Mononuclear cell (primary cell): Measurements from ENCODE around the gene ZBTB18. TPM values are rescaled to one million over a fixed set of nuclear protein-coding genes. Genes with fewer than 3 reads are reported as not detected.
A peak's percentile ranks its signal among the peaks of the same experiment; 100 is the strongest.

ENCODE experiments used
- H3K27me3 ChIP-seq: 2 replicates; pipeline ENCODE4 v1.6.0; 2011; ENCODE audit warnings: low read length, control low read depth; ENCODE audit not compliant: insufficient read depth
- H3K4me1 ChIP-seq: 2 replicates; pipeline ENCODE4 v1.5.1; 2011; ENCODE audit warnings: mild to moderate bottlenecking, low read length, control low read depth; ENCODE audit not compliant: insufficient read depth
- H3K4me3 ChIP-seq: 2 replicates; pipeline ENCODE4 v1.5.1; 2011; ENCODE audit warnings: mild to moderate bottlenecking, low read length, moderate library complexity
- H3K9me3 ChIP-seq: 2 replicates; pipeline ENCODE4 v1.5.1; 2011; ENCODE audit warnings: low read depth, mild to moderate bottlenecking, control low read depth, low read length
- total RNA-seq: library from RNA; depleted of rRNA; stranded (reverse); fragments of >200 nt; gene quantifications from one replicate; pipeline ENCODE4 v1.2.3, GENCODE V29; 2012

The ZBTB18 gene
- total RNA-seq, 1 donor = 57.5 TPM

GRCh38 chr1:244049162-244050013 is 1.7 kb upstream of the ZBTB18 start:
- Histone ChIP-seq H3K4me1 (peaks cover 43% of the 10 kb centered on the region), H3K27me3 (no peaks in the 10 kb centered on the region), H3K9me3 (no peaks in the 10 kb centered on the region), H3K4me3 (peak overlapping the region; percentile 76)

DNA sequence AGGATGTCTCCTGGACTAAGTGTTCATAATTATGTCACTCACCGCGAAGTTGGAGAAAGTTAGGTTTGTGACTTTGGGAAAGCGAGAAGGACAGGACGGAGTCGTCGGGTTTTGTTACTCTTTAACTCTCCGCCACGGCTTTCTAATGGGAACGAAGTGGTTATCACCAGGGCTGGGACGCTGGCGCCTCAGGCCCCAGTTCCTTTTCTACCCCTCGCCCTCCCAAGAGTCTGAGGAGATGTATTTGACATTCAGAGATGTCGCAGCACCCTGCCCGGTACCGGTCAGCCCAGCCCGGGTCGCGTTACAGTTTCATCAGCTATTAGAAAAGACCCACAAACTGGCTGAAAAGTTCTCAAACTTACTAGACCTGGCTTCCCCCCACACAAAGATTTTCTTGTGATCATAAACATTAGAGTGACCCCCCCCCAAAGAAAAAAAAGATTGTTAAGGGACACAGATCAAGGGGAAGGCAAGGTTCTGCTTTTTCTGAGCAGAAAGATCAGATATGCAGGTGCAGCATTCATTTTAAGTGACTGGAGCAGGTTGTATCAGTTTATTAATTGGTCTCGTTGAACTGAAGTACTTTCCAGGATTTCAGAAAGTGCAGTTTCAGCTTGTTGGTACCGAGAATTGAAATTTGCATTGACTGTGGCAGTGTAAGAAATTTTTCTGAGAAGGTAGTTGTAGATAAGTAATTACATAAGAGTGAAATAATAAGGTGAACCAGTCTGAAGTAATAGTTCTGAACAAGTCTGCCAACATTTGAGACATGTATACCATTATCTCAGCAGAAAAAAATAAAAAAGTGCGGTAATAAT is 859 bp upstream of the ZBTB18 start:
- Histone ChIP-seq H3K9me3 (no peaks in the 10 kb centered on the region), H3K27me3 (no peaks in the 10 kb centered on the region), H3K4me1 (peaks cover 43% of the 10 kb centered on the region), H3K4me3 (peak overlapping the region; percentile 76)

- peaks cover 35% of the 10 kb centered on the region for H3K4me1 ChIP-seq
- no peaks in the 10 kb centered on the region for H3K9me3 ChIP-seq
- H3K27me3 ChIP-seq = no peaks in the 10 kb centered on the region
- no peak overlapping the region for H3K4me3 ChIP-seq
Measured at GRCh38 chr1:244052016-244052727, 1.1 kb downstream of the ZBTB18 start.

- no peak overlapping the region for H3K4me3 ChIP-seq
- H3K9me3 ChIP-seq = no peaks in the 10 kb centered on the region
- peaks cover 32% of the 10 kb centered on the region for H3K4me1 ChIP-seq
- H3K27me3 ChIP-seq = no peaks in the 10 kb centered on the region
Measured at GRCh38 chr1:244052728-244053312, 1.7 kb downstream of the ZBTB18 start.

DNA sequence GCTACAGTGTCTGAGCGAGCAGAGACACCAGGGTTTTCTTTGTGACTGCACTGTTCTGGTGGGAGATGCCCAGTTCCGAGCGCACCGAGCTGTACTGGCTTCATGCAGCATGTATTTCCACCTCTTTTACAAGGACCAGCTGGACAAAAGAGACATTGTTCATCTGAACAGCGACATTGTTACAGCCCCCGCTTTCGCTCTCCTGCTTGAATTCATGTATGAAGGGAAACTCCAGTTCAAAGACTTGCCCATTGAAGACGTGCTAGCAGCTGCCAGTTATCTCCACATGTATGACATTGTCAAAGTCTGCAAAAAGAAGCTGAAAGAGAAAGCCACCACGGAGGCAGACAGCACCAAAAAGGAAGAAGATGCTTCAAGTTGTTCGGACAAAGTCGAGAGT is 2.7 kb downstream of the ZBTB18 start:
- peaks cover 32% of the 10 kb centered on the region for H3K4me1 ChIP-seq
- no peak overlapping the region for H3K4me3 ChIP-seq
- H3K27me3 ChIP-seq = no peaks in the 10 kb centered on the region
- no peaks in the 10 kb centered on the region for H3K9me3 ChIP-seq

GRCh38 chr1:244054247-244054923 is 3.3 kb downstream of the ZBTB18 start:
- H3K27me3 ChIP-seq = no peaks in the 10 kb centered on the region
- no peaks in the 10 kb centered on the region for H3K9me3 ChIP-seq
- peaks cover 32% of the 10 kb centered on the region for H3K4me1 ChIP-seq
- no peak overlapping the region for H3K4me3 ChIP-seq

- Histone ChIP-seq H3K9me3 (no peaks in the 10 kb centered on the region), H3K4me3 (no peak overlapping the region), H3K27me3 (no peaks in the 10 kb centered on the region), H3K4me1 (peaks cover 30% of the 10 kb centered on the region)
Measured at GRCh38 chr1:244054924-244055263, 3.8 kb downstream of the ZBTB18 start.

DNA sequence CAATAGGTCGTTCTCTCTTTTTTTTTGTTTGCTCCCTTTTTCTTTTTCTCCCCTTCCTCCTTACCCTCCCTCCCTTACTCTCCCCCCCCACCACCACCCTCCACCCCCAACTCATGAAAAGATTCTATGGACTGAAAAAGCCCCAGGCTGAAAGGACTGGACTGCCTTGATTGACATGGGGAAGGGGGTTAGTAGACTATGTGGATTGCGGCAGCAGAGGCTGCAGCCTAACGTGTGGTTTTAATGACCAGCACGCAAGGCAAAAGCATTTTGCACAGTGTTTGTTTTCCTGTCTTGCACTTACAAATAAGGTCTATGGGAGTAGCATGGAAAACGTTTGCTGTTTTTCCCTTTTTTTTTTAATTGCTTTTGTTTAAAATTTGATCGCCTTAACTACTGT is 5.5 kb downstream of the ZBTB18 start:
- Histone ChIP-seq H3K27me3 (no peaks in the 10 kb centered on the region), H3K9me3 (no peaks in the 10 kb centered on the region)

GRCh38 chr1:244057474-244058385 is 6.6 kb downstream of the ZBTB18 start:
- Histone ChIP-seq H3K27me3 (no peaks in the 10 kb centered on the region), H3K4me1 (peaks cover 3% of the 10 kb centered on the region), H3K4me3 (no peak overlapping the region), H3K9me3 (no peaks in the 10 kb centered on the region)

More for the DNA sequence above, 5.5 kb downstream of the ZBTB18 start:
- peaks cover 14% of the 10 kb centered on the region for H3K4me1 ChIP-seq
- no peak overlapping the region for H3K4me3 ChIP-seq

GRCh38 chr1:244060117-244060516 is 9.0 kb downstream of the ZBTB18 start:
- Histone ChIP-seq H3K4me1 (no peaks in the 10 kb centered on the region), H3K27me3 (no peaks in the 10 kb centered on the region), H3K4me3 (no peak overlapping the region), H3K9me3 (no peaks in the 10 kb centered on the region)

DNA sequence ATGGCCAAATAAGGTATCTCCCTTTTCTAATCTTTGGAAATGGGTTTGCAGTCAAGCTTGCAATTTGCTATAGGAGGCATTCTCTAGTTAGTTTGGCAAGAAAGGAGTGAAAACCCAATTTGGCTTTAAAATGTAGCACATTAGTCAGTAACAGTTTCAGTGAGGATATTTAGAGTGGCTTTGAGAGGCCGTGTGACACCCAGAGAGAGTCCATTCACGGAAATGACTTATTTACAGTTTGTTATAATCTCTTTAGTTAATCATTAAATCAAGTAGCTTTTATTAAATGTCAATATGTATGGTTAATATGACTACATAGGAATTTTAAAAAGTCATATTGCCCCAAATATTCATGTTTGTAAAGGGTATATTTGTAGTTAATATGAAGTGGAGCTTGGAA is 9.6 kb downstream of the ZBTB18 start:
- Histone ChIP-seq H3K4me3 (no peak overlapping the region), H3K9me3 (no peaks in the 10 kb centered on the region), H3K27me3 (no peaks in the 10 kb centered on the region), H3K4me1 (no peaks in the 10 kb centered on the region)

DNA sequence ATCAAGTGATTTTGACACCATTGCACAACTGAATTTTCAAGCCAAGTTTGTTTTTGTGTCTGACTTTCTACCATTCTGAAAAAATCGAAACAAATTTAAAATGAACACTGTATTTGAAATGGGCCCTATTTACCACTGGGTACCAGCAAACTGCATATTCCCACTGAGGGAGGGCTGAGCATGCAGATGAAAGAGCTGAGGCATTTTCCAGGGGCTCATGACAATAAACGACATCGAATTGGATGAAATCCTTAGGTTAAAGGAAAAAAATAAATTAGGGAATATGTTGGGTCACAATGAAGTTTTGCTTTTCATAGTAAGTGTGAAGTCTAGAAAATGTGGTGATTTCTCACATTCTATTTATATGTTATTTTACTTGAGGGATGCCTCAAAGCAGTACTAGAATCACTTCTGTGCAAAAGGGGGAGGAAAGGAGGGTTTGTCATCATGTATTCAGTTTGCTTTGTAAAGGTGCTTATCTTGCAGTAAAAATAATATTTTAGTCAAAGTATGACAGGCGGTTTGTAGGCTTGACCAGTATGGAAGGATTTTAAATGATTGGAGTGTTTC is 11.2 kb downstream of the ZBTB18 start:
- Histone ChIP-seq H3K4me1 (no peaks in the 10 kb centered on the region), H3K4me3 (no peak overlapping the region), H3K9me3 (no peaks in the 10 kb centered on the region), H3K27me3 (no peaks in the 10 kb centered on the region)

DNA sequence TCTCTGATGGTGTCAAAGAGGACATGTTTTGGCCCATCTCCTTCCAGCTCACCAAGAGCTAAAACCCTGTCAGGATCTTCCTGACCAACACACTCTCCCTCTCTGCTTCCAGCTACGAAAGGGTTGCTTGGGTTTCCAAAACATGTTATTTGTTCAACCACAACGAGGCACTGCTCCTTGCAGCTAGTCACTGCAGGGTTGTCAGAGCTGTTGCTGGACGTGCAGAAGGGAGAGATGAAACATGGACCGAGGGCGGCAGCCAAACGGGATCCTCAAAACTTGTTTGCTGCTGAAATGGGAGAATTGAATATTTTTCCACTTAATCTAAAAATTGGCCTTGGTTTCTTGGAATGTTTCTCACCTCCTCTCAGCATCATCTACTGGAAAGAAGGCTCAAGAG is 12.4 kb downstream of the ZBTB18 start:
- H3K9me3 ChIP-seq = no peaks in the 10 kb centered on the region
- H3K27me3 ChIP-seq = no peaks in the 10 kb centered on the region
- no peaks in the 10 kb centered on the region for H3K4me1 ChIP-seq
- no peak overlapping the region for H3K4me3 ChIP-seq
